ENCODE results near the gene TRIM17.

GRCh38 chr1:228391411-228392020, 25.1 kb downstream of the TRIM17 start:
- TF ChIP-seq, protein P1, sequence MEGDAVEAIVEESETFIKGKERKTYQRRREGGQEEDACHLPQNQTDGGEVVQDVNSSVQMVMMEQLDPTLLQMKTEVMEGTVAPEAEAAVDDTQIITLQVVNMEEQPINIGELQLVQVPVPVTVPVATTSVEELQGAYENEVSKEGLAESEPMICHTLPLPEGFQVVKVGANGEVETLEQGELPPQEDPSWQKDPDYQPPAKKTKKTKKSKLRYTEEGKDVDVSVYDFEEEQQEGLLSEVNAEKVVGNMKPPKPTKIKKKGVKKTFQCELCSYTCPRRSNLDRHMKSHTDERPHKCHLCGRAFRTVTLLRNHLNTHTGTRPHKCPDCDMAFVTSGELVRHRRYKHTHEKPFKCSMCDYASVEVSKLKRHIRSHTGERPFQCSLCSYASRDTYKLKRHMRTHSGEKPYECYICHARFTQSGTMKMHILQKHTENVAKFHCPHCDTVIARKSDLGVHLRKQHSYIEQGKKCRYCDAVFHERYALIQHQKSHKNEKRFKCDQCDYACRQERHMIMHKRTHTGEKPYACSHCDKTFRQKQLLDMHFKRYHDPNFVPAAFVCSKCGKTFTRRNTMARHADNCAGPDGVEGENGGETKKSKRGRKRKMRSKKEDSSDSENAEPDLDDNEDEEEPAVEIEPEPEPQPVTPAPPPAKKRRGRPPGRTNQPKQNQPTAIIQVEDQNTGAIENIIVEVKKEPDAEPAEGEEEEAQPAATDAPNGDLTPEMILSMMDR (conservative IDR thresholded peaks at IDR 0.05; ENCODE audit: low read length): no peak
- no peak for TF ChIP-seq EZH2phosphoT487 (IDR thresholded peaks at IDR 0.05; ENCODE audit: borderline replicate concordance, low read depth, low read length)
